B cell (primary cell): ENCODE results near the gene COBL. TPM values are rescaled to one million over a fixed set of nuclear protein-coding genes. Genes with fewer than 3 reads are reported as not detected.

ENCODE experiments used
- ATAC-seq: fragments of 200-7000 bp; cut with Tn5 transposase; one replicate; pipeline ENCODE4 v1.10.0; 2021; ENCODE audit warnings: low read depth, mild to moderate bottlenecking, moderate number of reproducible peaks, moderate library complexity
- CTCF ChIA-PET: fragments of 350-600 bp; sonication (Branson Sonifier 250); formaldehyde crosslinking; loops from one replicate; lab custom pipeline; 2021; ENCODE audit warnings: antibody characterized with exemption, inconsistent platforms; lab: Charles Lee
- POLR2A ChIA-PET: fragments of 350-600 bp; sonication (Branson Sonifier 250); formaldehyde crosslinking; loops from one replicate; lab custom pipeline; 2021; ENCODE audit warnings: antibody characterized with exemption; lab: Charles Lee
- DNase-seq: peaks from one replicate; pipeline ENCODE4 v3.0.0; 2013
- H2AFZ ChIP-seq: 2 replicates; pipeline ENCODE4 v1.6.1; 2012; ENCODE audit warnings: mild to moderate bottlenecking, low read depth, low read length; ENCODE audit not compliant: insufficient read depth, poor library complexity, severe bottlenecking
- H3K27ac ChIP-seq, 2 donors: 1 replicate in 1 of 2; 2 replicates in 1 of 2; pipeline ENCODE4 v1.5.1; 2012 to 2013; ENCODE audit warnings: low read length in 2 of 2, mild to moderate bottlenecking in 2 of 2, moderate library complexity in 1 of 2
- H3K27me3 ChIP-seq, 4 experiments: fragments of 200-600 bp in 1 of 4; sonication (generic) in 1 of 4; replicated peaks in 1 of 4; 1 replicate in 2 of 4; 2 replicates in 2 of 4; pipeline versions ENCODE4 v1.6.1 to v1.7.0; 2013 to 2016; ENCODE audit warnings: low read length in 3 of 4, mild to moderate bottlenecking in 2 of 4, mixed read lengths in 1 of 4, moderate library complexity in 1 of 4; ENCODE audit not compliant: insufficient read depth in 4 of 4, control insufficient read depth in 3 of 4; ENCODE audit errors: control extremely low read depth in 1 of 4
- H3K36me3 ChIP-seq, 2 experiments: replicated peaks in 1 of 2; 1 replicate in 1 of 2; 2 replicates in 1 of 2; pipeline versions ENCODE4 v1.6.1 to v1.7.1; 2013; ENCODE audit warnings: low read length in 1 of 2; ENCODE audit not compliant: insufficient read depth in 2 of 2, control insufficient read depth in 1 of 2; ENCODE audit errors: control extremely low read depth in 1 of 2, extremely low read depth in 1 of 2
- H3K4me1 ChIP-seq, 2 donors: fragments of 200-600 bp in 1 of 2; sonication (generic) in 1 of 2; 1 replicate in 1 of 2; 2 replicates in 1 of 2; pipeline versions ENCODE4 v1.5.1 to v1.6.1; 2013 to 2017; ENCODE audit warnings: low read length in 2 of 2; ENCODE audit not compliant: control insufficient read depth in 2 of 2, insufficient read depth in 2 of 2
- H3K4me2 ChIP-seq: replicated peaks from 2 replicates; pipeline ENCODE3; 2012; ENCODE audit warnings: mild to moderate bottlenecking, low read depth, low read length; ENCODE audit not compliant: poor library complexity, severe bottlenecking
- H3K4me3 ChIP-seq, 5 experiments: fragments of 200-600 bp in 1 of 5; sonication (generic) in 1 of 5; 1 replicate in 3 of 5; 2 replicates in 2 of 5; pipeline versions ENCODE4 v1.5.1 to v1.7.0; 2011 to 2016; ENCODE audit warnings: low read length in 4 of 5, mild to moderate bottlenecking in 4 of 5, low read depth in 2 of 5, control low read depth in 1 of 5, moderate library complexity in 1 of 5; ENCODE audit not compliant: insufficient read depth in 1 of 5; ENCODE audit errors: control extremely low read depth in 1 of 5, extremely low read depth in 1 of 5
- H3K79me2 ChIP-seq: fragments of 200-600 bp; sonication (generic); one replicate; pipeline ENCODE4 v1.6.0; 2016; ENCODE audit warnings: low read length; ENCODE audit not compliant: control insufficient read depth, insufficient read depth
- H3K9ac ChIP-seq: fragments of 200-600 bp; sonication (generic); 2 replicates; pipeline ENCODE4 v1.6.1; 2017; ENCODE audit warnings: mild to moderate bottlenecking, low read length, moderate library complexity
- H3K9me3 ChIP-seq, 3 donors: one replicate each; pipeline versions ENCODE4 v1.6.1 to v1.7.1; 2013; ENCODE audit warnings: low read length in 2 of 3; ENCODE audit not compliant: control insufficient read depth in 2 of 3, insufficient read depth in 1 of 3; ENCODE audit errors: control extremely low read depth in 1 of 3
- H4K20me1 ChIP-seq: 2 replicates; pipeline ENCODE4 v1.6.0; 2012; ENCODE audit warnings: mild to moderate bottlenecking, low read length; ENCODE audit not compliant: insufficient read depth, control insufficient read depth, poor library complexity, severe bottlenecking
- H3K27ac Mint-ChIP-seq: one replicate; pipeline ENCODE4 v1.8.0; 2021; ENCODE audit warnings: mixed read lengths
- H3K27me3 Mint-ChIP-seq: one replicate; pipeline ENCODE4 v1.8.0; 2021; ENCODE audit warnings: mixed read lengths
- H3K4me1 Mint-ChIP-seq: one replicate; pipeline ENCODE4 v1.8.0; 2021; ENCODE audit warnings: mixed read lengths
- H3K4me3 Mint-ChIP-seq: one replicate; pipeline ENCODE4 v1.8.0; 2021; ENCODE audit warnings: mixed read lengths
- H3K9me3 Mint-ChIP-seq: one replicate; pipeline ENCODE4 v1.8.0; 2022; ENCODE audit warnings: mixed read lengths; ENCODE audit not compliant: insufficient read depth
- CTCF ChIP-seq: fragments of 200-600 bp; IDR thresholded peaks from one replicate; pipeline ENCODE4 v1.8.0; 2022; ENCODE audit warnings: antibody characterized with exemption, mild to moderate bottlenecking
- EZH2 ChIP-seq: IDR thresholded peaks from 2 replicates; pipeline ENCODE4 v1.6.1; 2012; ENCODE audit warnings: borderline replicate concordance, low read depth, mild to moderate bottlenecking, moderate library complexity, low read length; ENCODE audit not compliant: insufficient read depth, poor library complexity, severe bottlenecking
- whole genome bisulfite sequencing: methylation state at CpG from one replicate; pipeline ENCODE4 v1.1.5; 2013; ENCODE audit warnings: missing lambda C conversion rate; ENCODE audit not compliant: insufficient coverage; 5-methylcytosine and 5-hydroxymethylcytosine counted together
- intact Hi-C: fragments of 100-400 bp; cut with micrococcal nuclease; formaldehyde crosslinking; loops from one replicate; pipeline ENCODE4 v1.10.0; 2022
- polyA plus RNA-seq: library from polyadenylated mRNA; depleted of rRNA; stranded (reverse); fragments of >200 nt; gene quantifications from 2 replicates; pipeline ENCODE4 v1.2.3, GENCODE V29; 2012
- total RNA-seq, 2 donors: library from RNA; stranded (reverse); fragments of 120-200 nt in 1 of 2; gene quantifications; 1 replicate in 1 of 2; 2 replicates in 1 of 2; pipeline versions ENCODE4 v1.2.3 to v1.2.4, GENCODE V29; 2013 to 2022

COBL gene
- total and polyA plus RNA-seq, 2 donors (not counting 1 experiment from before 2014, with no cell fraction given), result not detected

- no peaks in the 10 kb centered on the region for H3K79me2 ChIP-seq
- no peak overlapping the region for H3K9ac ChIP-seq
- no peaks in the 10 kb centered on the region for H3K4me1 ChIP-seq
- H3K36me3 ChIP-seq, result no peaks in the 10 kb centered on the region
- Mint-ChIP-seq H3K9me3 (no peaks in the 10 kb centered on the region), H3K27ac (no peak overlapping the region), H3K27me3 (peaks cover 4% of the 10 kb centered on the region), H3K4me3 (no peak overlapping the region), H3K4me1 (no peaks in the 10 kb centered on the region)
- CTCF ChIA-PET, result no interaction called here
- H3K4me3 ChIP-seq, result no peak overlapping the region
- TF ChIP-seq CTCF, result no peak
- TF ChIP-seq EZH2, result no peak
- no peak overlapping the region for H2AFZ ChIP-seq
- POLR2A ChIA-PET, result no interaction called here
- no peak overlapping the region for H3K27ac ChIP-seq
- no peak overlapping the region for H3K4me2 ChIP-seq
- no peaks in the 10 kb centered on the region for H3K9me3 ChIP-seq
- no peak for DNase-seq
- WGBS, result 80% methylated on average over 5 of the region's 6 CpGs
- H4K20me1 ChIP-seq, result no peaks in the 10 kb centered on the region
- no peaks in the 10 kb centered on the region for H3K27me3 ChIP-seq
- ATAC-seq, result no peak
- intact Hi-C loops, result no loop called here
Observed at GRCh38 chr7:51040787-51041186, 275.8 kb downstream of the COBL start.

- Histone ChIP-seq H3K9me3 (no peaks in the 10 kb centered on the region), H2AFZ (no peak overlapping the region), H3K27me3 (no peaks in the 10 kb centered on the region), H3K27ac (no peak overlapping the region), H3K4me2 (no peak overlapping the region), H3K79me2 (no peaks in the 10 kb centered on the region), H3K9ac (no peak overlapping the region), H3K4me1 (no peaks in the 10 kb centered on the region), H4K20me1 (no peaks in the 10 kb centered on the region), H3K4me3 (no peak overlapping the region), H3K36me3 (no peaks in the 10 kb centered on the region)
- intact Hi-C loops, result no loop called here
- POLR2A ChIA-PET, result no interaction called here
- no peak overlapping the region for H3K27ac Mint-ChIP-seq
- no peaks in the 10 kb centered on the region for H3K9me3 Mint-ChIP-seq
- ATAC-seq, result no peak
- H3K4me3 Mint-ChIP-seq, result no peak overlapping the region
- H3K27me3 Mint-ChIP-seq, result peaks cover 4% of the 10 kb centered on the region
- CTCF ChIA-PET, result no interaction called here
- no peak for TF ChIP-seq CTCF
- no peak for TF ChIP-seq EZH2
- DNase-seq, result no peak
- H3K4me1 Mint-ChIP-seq, result no peaks in the 10 kb centered on the region
- 93% methylated on average over 3 of the region's 3 CpGs for WGBS
Observed at GRCh38 chr7:51038573-51038972, 278.0 kb downstream of the COBL start.
